HG02798 (cell line): ENCODE measurements around the gene ATRNL1.

ENCODE experiments used
- ATAC-seq: cut with Tn5 transposase; IDR thresholded peaks from one replicate; pipeline ENCODE4 v1.9.1; 2021; ENCODE audit warnings: mild to moderate bottlenecking; ENCODE audit not compliant: unreplicated experiment, poor library complexity

The ATRNL1 gene

GRCh38 chr10:115998301-115998700 is 905.1 kb downstream of the ATRNL1 start:
- no peak for ATAC-seq
